ENCODE data around the gene TRAM2. TPM values are rescaled to one million over a fixed set of nuclear protein-coding genes. Genes with fewer than 3 reads are reported as not detected.

The TRAM2 gene
- total and polyA plus RNA-seq, 2 of the 8 experiments (the other 6 are each of a cell fraction or from before 2014, with no cell fraction given), result 9.0 to 21.4 TPM

DNA sequence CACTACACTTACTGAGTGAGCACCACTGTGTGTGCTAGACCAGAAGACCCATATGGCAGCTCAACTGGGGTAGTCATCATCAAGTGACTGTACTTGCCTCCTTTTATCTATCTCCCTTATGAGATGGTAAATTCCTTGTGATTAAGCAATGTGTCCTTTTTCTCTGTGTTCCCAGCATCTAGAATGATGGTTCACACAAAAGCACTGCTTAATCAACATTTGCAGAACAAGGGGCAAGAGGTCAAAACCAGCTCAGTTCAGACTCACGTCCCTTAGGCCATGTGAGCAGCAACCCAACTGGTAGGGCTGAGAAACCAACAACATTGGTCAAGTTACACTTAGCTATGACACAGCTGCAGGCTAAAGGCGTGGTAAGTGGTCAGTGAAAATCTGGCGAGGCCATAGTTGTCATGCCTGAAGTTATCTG is 10.0 kb downstream of the TRAM2 start (continued):
- TF ChIP-seq CTBP2 (IDR thresholded peaks at IDR 0.05; ENCODE audit: borderline replicate concordance, insufficient read depth, insufficient read length, low read length), result no peak
